Left colon (tissue), 2 donors: Measurements from ENCODE around the gene TMEM255B. TPM values are rescaled to one million over a fixed set of nuclear protein-coding genes. Genes with fewer than 3 reads are reported as not detected.

Experiments used
- ATAC-seq: fragments of 200-7000 bp; cut with Tn5 transposase; one replicate; pipeline ENCODE4 v1.9.1; 2020; ENCODE audit warnings: mild to moderate bottlenecking, moderate library complexity
- DNase-seq, 2 donors: peaks; one replicate each; pipeline ENCODE4 v3.0.0-alpha.2; 2020
- intact Hi-C, 2 donors: fragments of 100-400 bp; cut with DNase I in 1 of 2; cut with micrococcal nuclease in 1 of 2; formaldehyde crosslinking; loops; one replicate each; pipeline versions ENCODE4 v1.11.2 to v1.14.0; 2022; cut with DNase I, micrococcal nuclease
- total RNA-seq, 2 donors: library from RNA; stranded (reverse); fragmentation: NEBNext Ultra II Directional; extraction: Animal tissue kit (Norgen Biotek cat#: 25700); gene quantifications; one replicate each; pipeline ENCODE4 v1.2.1, GENCODE V29; 2021
- donor health status: DM: no; HTN: no; CAD: no.
- donor health status: DM: yes; HTN: yes; CAD: no.

Gene TMEM255B
- total RNA-seq, 2 donors from 2014 or later = 1.9 to 2.4 TPM

DNA sequence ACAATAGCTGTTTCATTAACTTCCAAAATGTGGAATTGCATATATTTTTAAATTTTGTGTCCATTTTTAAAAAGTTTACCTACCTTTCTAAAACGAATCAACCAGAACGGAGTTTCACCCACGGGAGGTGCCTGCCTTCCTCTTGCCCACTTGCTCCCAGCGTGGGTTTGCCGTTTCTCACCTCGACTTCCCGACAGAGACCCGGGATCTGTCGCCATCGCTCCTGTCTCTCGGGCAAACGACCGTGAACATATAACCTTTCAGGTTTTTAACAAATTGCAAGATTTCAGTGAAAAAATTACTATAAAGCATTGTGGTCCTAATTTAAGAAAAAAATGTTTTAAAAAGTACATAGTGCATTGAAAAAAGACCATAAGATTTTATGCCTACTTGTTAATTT is 4.2 kb downstream of the TMEM255B start:
- no peak for ATAC-seq
- no peak for DNase-seq
- intact Hi-C loops = no loop called here

DNA sequence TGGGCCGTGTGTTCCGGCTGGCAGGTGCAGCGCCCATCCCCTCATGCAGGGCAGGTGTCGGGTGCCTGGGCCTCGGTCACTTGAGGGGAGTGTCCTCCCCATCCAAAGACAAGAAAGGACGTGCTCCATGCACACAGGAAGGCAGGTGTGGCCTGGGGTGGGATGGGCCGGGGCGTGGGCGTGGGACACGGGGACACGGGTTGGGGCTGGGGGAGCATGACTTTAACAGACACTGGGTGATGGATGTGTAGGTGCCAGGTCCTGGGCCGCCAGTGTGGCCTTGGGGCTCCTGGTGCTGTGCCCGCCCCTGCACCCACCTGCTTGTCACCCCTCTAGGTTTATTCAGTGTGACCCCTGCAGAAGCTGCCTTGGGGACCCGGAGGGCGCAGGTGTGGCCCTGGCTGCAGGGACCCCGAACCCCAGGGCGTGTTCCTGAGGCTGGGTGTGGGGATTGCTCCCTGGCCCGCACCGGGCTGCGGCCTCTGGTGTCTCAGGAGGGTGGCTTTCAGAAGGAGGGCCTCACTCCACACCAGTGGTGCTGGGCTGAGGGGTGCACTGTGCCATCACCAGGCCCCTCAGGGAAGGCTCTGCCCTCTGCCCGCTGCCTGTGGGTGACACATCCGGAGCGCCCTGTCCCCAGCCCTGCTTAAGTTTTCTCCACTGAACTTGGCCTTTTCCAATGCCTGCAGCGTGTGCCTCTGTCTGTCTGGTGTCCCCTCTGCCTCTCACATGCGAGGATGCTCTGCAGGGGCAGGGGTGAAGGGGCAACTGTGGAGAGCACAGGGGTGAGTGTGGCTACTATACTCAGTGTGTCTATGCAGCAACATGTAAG is 5.2 kb downstream of the TMEM255B start:
- intact Hi-C loops = no loop called here
- DNase-seq (no peak), ATAC-seq (no peak)

DNA sequence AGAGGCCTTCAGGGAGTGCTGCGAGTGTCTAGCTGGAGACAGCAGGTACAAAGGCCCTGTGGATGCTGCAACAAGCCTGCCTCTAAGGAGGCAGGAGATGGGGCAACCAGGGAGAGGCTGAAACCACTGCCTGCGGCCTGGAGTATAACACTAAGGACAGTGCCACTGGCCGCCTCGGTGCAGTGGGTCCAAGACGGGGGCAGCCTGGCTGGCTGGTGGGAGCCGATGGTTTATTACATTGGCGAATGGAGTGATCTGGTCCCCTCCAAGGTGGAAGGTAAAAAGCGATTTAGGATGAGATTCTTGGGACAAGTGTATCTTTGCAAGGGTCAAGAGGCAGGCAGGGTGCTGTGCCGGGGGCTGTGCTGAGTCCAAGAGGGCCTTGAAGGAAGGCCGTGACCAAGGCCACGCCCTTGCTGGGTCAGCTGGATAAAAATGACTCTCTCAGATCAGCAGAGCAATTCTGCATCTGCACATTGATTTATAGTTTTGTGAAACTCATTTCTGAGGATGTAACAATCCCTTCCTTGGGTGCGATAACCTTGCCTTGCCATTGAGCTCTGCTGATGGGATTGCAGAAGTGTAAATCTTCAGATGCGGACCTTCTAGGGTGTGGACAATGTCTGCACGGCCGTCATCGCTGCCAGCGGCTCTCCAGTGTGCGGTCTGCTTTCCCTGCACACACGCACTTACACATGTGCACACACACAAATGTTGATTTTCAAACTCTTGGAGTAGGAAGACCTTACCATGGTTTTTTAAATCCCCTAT is 6.0 kb downstream of the TMEM255B start:
- DNase-seq (no peak), ATAC-seq (no peak)
- intact Hi-C loops = no loop called here

DNA sequence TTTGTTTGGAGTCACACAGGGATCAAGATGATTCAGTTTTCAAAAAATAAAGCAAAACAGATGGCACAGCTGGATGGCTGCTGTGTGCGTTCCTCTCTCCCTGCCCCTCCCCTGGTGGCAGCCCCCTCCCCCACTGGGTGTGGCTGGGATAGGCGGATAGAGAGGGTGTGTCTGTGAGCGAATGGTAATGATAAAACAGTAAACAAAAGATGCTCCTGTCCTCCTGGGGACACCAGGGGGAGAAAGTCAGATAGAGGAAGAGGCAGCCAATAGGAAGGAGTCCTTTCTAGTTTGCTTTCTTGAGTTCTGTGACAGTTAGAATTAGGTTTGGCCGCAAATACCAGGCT is 6.5 kb downstream of the TMEM255B start:
- ATAC-seq (peak; percentile 42), DNase-seq (no peak)
- intact Hi-C loops = no loop called here

DNA sequence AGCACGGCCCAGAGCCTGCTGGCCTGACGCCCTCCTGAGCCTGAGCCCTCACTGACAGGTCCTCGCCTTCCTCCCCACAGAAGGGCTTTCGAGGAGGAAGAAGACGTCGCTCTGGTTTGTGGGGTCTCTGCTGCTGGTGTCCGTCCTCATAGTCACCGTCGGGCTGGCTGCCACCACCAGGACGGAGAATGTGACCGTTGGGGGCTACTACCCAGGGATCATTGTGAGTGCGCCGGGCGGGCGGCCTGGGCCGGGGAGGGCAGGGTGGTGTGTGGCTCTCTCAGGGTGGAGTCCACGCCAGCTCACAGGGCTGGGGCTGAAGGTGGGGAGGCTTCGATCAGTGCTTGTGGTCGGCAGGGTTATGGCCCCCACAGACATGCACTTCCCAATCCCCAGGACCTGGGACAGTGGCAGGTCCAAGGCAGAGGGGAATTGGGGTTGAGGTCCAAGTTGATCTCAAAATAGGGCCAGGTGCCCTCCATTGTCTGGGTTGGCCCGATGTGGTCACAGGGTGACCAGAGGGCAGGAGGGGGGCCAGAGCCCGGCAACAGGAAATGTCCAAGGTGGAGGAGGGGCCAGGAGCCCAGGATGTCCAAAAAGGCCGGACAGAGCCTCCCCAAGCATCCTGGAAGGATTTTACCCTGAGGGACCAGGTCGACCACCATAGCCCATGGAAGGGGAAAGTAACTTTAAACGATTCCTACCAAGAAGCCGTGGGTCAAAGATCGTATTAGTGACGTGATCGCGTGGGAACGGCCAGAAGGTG is 7.2 kb downstream of the TMEM255B start:
- intact Hi-C loops = no loop called here
- no peak for DNase-seq
- no peak for ATAC-seq

DNA sequence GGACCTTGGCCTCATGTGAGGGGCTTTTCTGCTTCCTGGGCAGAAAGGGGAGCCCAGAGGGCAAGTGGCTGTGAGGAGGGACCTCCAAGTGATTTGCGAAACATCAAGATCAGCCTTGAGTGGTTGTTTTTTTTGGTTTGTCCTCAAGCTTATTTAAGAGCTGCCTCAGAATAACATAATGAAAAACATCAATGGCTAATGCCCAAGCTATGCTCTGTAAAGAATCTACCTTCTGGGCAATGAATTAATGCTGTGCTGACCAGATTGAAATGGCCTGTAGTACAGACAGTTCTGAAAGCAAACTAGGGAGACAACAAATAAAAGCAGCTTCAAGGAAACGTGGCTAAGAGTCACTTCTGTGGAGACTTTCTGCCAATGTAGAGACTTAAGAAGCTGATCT is 8.3 kb downstream of the TMEM255B start:
- intact Hi-C loops = no loop called here
- ATAC-seq = no peak
- DNase-seq = no peak

DNA sequence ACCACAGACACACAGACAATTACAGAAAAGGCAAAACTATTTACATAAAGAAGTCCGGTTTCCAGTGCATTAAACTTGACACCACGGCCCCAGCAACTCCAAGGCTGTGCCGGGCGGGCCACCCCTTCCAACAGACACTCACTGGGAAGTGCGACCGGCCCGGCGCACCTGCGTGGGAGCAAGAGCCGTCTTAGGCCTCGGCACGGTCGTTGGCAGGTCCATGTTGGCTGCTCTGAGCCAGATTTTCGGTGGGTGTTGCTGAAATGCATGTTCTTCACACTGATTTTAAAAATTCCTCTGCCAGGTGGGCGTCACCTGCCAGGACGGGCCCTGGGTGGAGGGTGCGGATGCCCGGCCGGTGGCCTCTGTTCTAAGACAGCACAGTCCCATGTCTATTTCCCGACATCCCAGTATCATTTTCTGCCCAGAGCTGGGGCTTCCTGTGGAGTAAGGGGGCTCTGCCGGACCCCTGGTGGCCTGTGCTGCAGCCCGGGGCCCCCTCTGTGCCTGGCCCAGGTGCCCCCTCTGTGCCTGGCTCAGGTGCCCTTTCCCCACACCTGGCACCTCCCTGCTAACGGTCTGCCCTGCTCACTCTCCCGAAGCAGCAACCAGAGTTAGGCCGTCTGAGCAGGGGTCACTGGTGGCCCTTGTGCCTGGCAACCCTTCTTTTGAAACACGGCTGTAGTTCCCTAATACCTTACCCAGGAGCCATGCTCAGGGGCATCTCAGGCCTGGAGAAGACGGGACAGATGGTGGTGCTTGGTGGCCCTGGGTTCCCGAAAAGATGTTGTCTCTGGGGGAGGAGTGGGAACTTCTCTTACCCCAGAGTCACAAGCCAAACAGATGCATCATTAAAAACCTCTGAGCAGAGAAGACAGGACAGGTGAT is 9.2 kb downstream of the TMEM255B start:
- DNase-seq (no peak), ATAC-seq (no peak)
- intact Hi-C loops = no loop called here

DNA sequence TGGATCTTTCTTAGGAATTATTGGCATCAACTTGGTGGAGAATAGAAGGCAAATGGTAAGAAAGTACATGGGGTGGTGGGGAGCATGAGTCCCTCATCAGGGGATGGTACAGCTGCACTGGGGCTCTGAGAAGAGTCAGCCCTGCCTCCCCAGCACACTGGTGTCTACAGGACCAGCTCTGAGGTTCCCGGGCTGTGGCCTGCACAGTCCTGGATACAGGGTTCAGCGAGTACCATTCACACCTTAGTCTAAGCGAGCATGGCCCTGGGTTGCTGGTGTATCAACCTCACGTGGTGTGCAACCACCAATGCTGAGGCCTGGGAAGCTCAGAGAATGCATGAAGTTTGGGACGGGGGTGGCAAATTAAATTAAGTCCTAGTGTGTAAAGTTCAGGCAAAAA is 10.1 kb downstream of the TMEM255B start:
- ATAC-seq (no peak), DNase-seq (no peak)
- intact Hi-C loops = no loop called here

DNA sequence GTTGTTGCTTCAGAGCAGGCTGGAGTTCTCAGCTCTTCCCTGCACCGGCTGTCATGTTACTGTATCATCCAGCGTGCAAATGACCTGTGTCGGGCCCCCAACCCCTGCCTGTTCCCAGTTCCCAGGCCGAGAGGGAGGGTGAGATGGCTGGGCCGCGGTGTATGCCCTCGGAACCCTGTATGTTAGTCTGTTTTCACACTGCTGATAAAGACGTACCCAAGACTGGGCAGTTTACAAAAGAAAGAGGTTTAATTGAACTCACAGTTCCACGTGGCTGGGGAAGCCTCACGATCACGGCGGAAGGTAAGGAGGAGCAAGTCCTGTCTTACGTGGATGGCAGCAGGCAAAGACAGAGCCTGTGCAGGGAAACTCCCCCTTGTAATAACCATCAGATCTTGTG is 10.9 kb downstream of the TMEM255B start:
- intact Hi-C loops = no loop called here
- no peak for ATAC-seq
- DNase-seq = no peak

DNA sequence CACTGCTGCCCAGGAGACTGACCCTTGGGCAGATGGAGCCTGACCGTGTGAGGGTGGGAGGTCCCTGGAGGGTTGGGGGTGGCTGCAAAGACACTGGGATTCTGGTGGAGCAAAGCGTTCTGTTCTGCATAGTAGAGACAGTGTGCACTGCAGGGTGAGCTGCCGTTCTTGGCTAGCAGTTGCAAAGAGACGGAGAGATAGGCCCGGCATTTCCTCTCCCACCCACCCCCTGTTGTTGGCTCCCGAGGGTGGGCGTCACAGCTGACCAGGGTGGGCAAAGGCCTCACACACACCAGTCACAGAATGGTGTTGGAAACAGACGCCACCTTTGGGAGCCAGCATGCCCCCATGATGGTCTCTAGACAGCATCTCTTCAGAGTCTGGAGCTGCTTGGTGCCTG is 11.4 kb downstream of the TMEM255B start:
- ATAC-seq = no peak
- intact Hi-C loops = no loop called here
- DNase-seq = no peak

DNA sequence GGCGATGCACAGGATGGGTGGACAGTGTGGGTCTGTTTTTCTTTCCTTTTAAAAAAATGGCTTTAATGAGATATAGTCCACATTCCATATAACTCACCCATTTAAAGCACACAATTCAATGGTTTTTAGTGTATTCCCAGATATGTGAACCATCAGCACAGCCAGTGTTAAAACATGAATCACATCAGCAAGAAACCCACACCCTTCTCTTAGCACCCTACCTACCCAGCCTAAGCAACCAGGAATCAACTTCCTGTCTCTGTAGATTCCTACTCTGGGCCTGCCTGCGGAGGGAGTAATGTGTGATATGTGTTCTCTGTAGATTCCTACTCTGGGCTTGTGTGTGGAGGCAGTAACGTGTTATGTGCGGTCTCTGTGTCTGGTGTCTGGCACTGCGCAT is 11.9 kb downstream of the TMEM255B start:
- DNase-seq (no peak), ATAC-seq (no peak)
- intact Hi-C loops = no loop called here

DNA sequence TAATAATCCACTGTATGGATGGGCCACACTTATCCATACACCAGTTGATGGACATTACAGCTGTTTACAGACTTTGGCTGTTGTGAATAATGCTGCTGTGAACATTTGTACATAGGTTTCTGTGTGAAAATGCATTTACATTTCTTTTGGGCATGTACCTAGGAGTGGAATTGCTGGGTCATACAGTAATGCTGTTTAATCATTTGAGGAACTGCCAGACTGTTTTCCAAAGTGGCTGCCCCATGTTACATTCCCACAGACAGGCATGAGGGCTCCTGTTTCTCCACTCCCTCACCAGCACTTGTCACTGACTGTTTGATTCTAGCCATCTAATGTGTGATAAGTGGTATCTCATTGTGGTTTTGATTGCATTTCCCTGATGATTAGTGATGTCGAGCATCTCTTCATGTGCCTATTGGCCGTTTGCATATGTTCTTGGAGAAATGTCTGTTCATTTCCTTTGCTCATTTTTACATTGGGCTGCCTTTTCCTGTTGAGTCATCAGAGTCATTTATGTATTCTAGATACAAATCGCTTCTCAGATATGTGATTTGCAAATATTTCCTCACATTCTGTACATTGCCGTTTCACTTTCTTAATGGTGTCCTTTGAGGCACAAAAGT is 12.8 kb downstream of the TMEM255B start:
- ATAC-seq = no peak
- intact Hi-C loops = no loop called here
- no peak for DNase-seq

DNA sequence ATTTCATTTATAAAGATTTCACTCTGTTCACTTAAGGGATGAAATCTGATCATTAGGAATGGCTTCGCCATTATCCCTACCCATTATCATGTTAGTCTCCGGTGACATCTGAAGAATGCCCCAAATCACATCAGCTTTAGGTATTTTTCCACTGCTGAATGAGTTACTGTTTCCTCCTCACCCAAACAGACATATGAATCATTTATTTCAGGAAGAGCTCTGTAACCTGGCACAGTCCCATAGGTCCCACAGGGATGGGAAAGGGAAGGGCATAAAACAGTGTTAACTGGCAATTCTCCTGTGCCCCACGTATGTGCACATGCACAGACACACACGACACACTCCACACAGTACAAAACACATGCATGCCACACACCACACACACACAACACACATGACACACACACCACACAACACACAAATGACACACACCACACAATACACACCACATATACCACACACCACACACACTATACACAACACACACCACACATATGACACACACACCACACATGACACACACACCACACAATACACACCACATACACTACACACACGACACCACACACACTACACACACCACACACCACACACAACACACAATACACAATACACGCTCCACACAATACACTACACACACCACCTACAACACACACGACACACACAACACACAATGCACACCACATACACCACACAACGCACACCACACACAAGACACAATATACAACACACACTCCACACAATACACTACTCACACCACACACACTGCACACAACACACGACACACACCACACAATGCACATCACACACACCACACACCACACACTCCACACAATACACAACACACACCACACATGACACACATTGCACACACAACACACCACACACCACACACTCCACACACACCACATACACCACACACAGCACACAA is 15.4 kb downstream of the TMEM255B start:
- intact Hi-C loops = no loop called here
- DNase-seq (no peak), ATAC-seq (no peak)

DNA sequence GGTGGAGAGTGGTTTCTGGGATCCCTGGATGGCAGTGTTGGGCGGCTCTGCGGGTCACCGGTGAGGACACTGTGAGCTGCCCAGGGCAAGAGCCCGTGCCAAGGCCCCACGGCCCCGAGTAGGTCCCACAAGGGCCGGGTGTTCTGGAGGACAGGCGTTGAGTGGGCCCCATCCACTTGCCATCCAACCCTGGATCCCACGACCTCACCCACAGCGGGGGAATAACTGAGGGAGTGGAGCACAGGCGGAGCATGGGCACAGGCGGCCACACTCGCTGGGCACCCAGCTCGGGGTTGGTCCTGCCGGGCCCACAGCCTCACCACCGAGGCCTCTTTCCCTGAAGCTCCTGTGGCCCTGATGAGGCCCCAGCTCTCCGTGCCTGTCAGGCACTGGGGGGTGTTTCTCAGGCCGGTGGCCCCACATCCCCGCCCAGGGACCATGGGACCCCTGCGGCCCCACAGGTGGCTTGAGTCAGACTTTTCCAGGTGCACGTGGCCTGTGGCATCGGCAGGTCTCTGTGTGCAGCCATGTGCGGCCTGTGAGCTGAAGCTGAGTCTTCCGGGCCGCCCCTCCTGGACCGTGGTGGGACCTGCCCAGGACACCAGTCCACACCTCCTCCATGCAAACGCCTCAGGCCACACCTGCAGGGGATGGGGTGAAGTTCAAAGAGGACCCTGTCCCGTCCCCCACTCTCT is 16.6 kb downstream of the TMEM255B start:
- intact Hi-C loops = no loop called here
- no peak for DNase-seq
- no peak for ATAC-seq

DNA sequence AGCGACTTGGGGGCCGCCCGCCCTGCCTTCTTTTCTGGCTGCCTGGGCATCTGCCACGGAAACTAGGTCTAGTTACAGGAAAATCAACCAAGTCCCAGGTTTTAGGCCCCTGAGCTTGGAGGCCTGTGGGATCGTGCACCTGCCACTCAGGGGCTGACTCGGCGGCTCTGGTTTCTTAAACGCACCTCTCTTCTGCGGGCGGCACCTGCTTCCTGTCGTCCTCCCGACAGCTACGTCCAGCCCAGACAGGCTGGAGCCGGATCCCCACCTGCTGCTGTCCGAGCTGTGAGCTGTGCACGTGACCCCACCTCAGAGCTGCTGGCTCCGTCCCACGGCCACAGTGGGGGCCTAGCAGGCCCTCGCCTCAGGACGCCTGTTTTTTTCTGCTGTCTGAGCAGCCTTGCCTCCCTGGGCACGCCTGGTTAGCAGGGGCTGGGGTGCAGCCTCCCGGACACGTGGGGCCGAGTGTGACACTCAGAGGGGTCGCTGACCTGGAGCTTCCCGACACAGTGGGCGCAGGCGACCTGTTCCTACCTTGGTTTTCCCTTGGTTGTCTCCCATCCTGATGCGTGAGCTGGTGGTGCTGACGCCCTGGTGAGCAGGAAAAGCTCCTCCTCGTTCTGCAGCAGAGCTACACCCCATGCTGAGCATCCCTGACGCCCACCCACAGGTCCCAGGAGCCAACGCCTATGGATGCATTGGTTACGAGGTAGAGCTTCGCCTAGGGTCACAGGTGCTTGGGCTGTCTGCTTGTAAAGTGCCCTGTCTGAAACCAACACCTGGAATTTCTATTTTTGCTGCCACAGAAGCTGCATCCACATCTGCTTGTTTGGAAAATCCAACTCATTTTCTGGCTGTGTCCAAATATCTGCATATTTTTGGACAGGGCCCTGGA is 17.5 kb downstream of the TMEM255B start:
- DNase-seq = no peak
- ATAC-seq = no peak

More for the DNA sequence above, 17.5 kb downstream of the TMEM255B start:
- intact Hi-C loops = no loop called here
